C1 segment of cervical spinal cord (tissue), 14 donors: ENCODE results near the gene TMEM222.
"Not testable (repeated sequence)": the region's sequence is repeated elsewhere in the genome, so short reads cannot be mapped to it uniquely, and the experiment has no call there.

Experiments used
- DNase-seq, 14 donors: peaks; one replicate each; lab custom pipeline; 2025; lab: John Stamatoyannopoulos, UW

TMEM222 gene

GRCh38 chr1:27377760-27378495 is 56.0 kb downstream of the TMEM222 start:
- no peak for DNase-seq

GRCh38 chr1:27379564-27380122 is 57.7 kb downstream of the TMEM222 start:
- no peak for DNase-seq

- no peak for DNase-seq
Observed at GRCh38 chr1:27380224-27380623, 58.3 kb downstream of the TMEM222 start.

GRCh38 chr1:27380766-27381733 is 59.1 kb downstream of the TMEM222 start:
- no peak for DNase-seq

- DNase-seq = no peak
Observed at GRCh38 chr1:27381969-27382762, 60.2 kb downstream of the TMEM222 start.

- no peak for DNase-seq
Observed at GRCh38 chr1:27383039-27383605, 61.2 kb downstream of the TMEM222 start, which contains the start of gene CD164L2. Gene CD164L2, minus strand, starts transcription at chr1:27383333. Its CDS starts 94 bp downstream, at chr1:27383239.

- DNase-seq = no peak
Observed at GRCh38 chr1:27383661-27384060, 61.7 kb downstream of the TMEM222 start.

GRCh38 chr1:27384797-27385196 is 62.8 kb downstream of the TMEM222 start:
- not testable (repeated sequence) for DNase-seq
